HCT116 (cell line): Measurements from ENCODE around the gene PAPOLB. TPM values are rescaled to one million over a fixed set of nuclear protein-coding genes. Genes with fewer than 3 reads are reported as not detected.

Experiments
- ATAC-seq: fragments of 200-7000 bp; cut with Tn5 transposase; 2 replicates; pipeline ENCODE4 v1.9.1; 2020; ENCODE audit warnings: mild to moderate bottlenecking, moderate library complexity
- BruUV-seq: library from RNA; stranded (reverse); fragments of 400-500 nt; replicated peaks from 2 replicates; lab custom pipeline; 2021; lab: Mats Ljungman, UMichigan
- CTCF ChIA-PET: fragments of 300-600 bp; sonication (Branson Sonifier 250); formaldehyde crosslinking; loops from one replicate; lab custom pipeline; 2021; ENCODE audit warnings: antibody characterized with exemption; lab: Charles Lee
- POLR2A ChIA-PET: fragments of 300-600, 350-600 bp; sonication (Branson Sonifier 250); formaldehyde crosslinking; loops from one replicate; lab custom pipeline; 2021; ENCODE audit warnings: antibody characterized with exemption; lab: Charles Lee
- RAD21 ChIA-PET, 2 experiments: fragments of 300-600 bp; sonication (Branson Sonifier 250); formaldehyde crosslinking; loops; one replicate each; lab custom pipeline; 2023; ENCODE audit warnings: low total read pairs in 2 of 2; ENCODE audit not compliant: uncharacterized antibody in 2 of 2, unreplicated experiment in 2 of 2, low non-redundant PET in 1 of 2; lab: Charles Lee
- DNase-seq: peaks from one replicate; pipeline ENCODE4 v3.0.0-alpha.2; 2010; ENCODE audit warnings: low read depth, low spot score
- H2AFZ ChIP-seq: fragments of 200-600 bp; shearing (Covaris generic), sonication (generic); 2 replicates; pipeline ENCODE4 v1.6.1; 2017; ENCODE audit warnings: low read depth, mixed run types, mixed read lengths, antibody characterized with exemption, low read length; ENCODE audit not compliant: poor library complexity, severe bottlenecking
- H3K27ac ChIP-seq: 2 replicates; pipeline ENCODE4 v1.5.1; 2012; ENCODE audit warnings: low read depth, low read length
- H3K27me3 ChIP-seq: fragments of 200-600 bp; sonication (generic); 2 replicates; pipeline ENCODE4 v1.6.1; 2016; ENCODE audit warnings: mixed run types, low read length, mixed read lengths; ENCODE audit not compliant: insufficient read depth
- H3K36me3 ChIP-seq, 2 experiments: fragments of 200-500 bp in 1 of 2; fragments of 200-600 bp in 1 of 2; sonication (Bioruptor generic) in 1 of 2; sonication (generic) in 1 of 2; 2 replicates each; pipeline versions ENCODE4 v1.5.1 to v1.6.1; 2014 to 2016; ENCODE audit warnings: low read length in 2 of 2, inconsistent platforms in 1 of 2, mixed read lengths in 1 of 2, mixed run types in 1 of 2; ENCODE audit not compliant: insufficient read depth in 2 of 2, control insufficient read depth in 1 of 2
- H3K4me1 ChIP-seq, 2 experiments: fragments of 200-600 bp in 1 of 2; sonication (generic) in 1 of 2; 2 replicates each; pipeline versions ENCODE4 v1.5.1 to v1.6.1; 2012 to 2017; ENCODE audit warnings: low read length in 2 of 2, inconsistent platforms in 1 of 2, mild to moderate bottlenecking in 1 of 2, mixed read lengths in 1 of 2, mixed run types in 1 of 2, moderate library complexity in 1 of 2; ENCODE audit not compliant: insufficient read depth in 2 of 2, control insufficient read depth in 1 of 2
- H3K4me2 ChIP-seq: fragments of 200-600 bp; sonication (generic); 2 replicates; pipeline ENCODE4 v1.6.1; 2017; ENCODE audit warnings: mixed run types, low read length, mixed read lengths
- H3K4me3 ChIP-seq, 2 experiments: fragments of 200-600 bp in 1 of 2; sonication (generic) in 1 of 2; replicated peaks in 1 of 2; 2 replicates each; pipeline ENCODE4 v1.5.1; 2011 to 2016; ENCODE audit warnings: low read length in 2 of 2, control low read depth in 1 of 2, low read depth in 1 of 2, mild to moderate bottlenecking in 1 of 2, mixed read lengths in 1 of 2, mixed run types in 1 of 2
- H3K79me2 ChIP-seq: fragments of 200-600 bp; sonication (generic); 2 replicates; pipeline ENCODE4 v1.6.1; 2017; ENCODE audit warnings: mild to moderate bottlenecking, mixed run types, low read length, moderate library complexity, mixed read lengths; ENCODE audit not compliant: insufficient read depth
- H3K9ac ChIP-seq: fragments of 200-600 bp; sonication (generic); 2 replicates; pipeline ENCODE4 v1.6.1; 2016; ENCODE audit warnings: low read length, mixed read lengths
- H3K9me2 ChIP-seq: fragments of 200-600 bp; sonication (generic), shearing (Covaris generic); 2 replicates; pipeline ENCODE4 v1.6.1; 2017; ENCODE audit warnings: mixed run types, mild to moderate bottlenecking, moderate library complexity; ENCODE audit not compliant: insufficient read depth
- H3K9me3 ChIP-seq, 2 experiments: fragments of 200-500 bp in 1 of 2; fragments of 200-600 bp in 1 of 2; sonication (Bioruptor generic) in 1 of 2; sonication (generic) in 1 of 2; 2 replicates each; pipeline ENCODE4 v1.6.1; 2014 to 2017; ENCODE audit warnings: low read length in 2 of 2, mixed read lengths in 2 of 2, inconsistent platforms in 1 of 2, low read depth in 1 of 2, mild to moderate bottlenecking in 1 of 2, mixed run types in 1 of 2, moderate library complexity in 1 of 2; ENCODE audit not compliant: control insufficient read depth in 1 of 2, insufficient read depth in 1 of 2
- H4K20me1 ChIP-seq: fragments of 200-600 bp; sonication (generic), shearing (Covaris generic); 2 replicates; pipeline ENCODE4 v1.6.1; 2017; ENCODE audit warnings: mixed run types, mild to moderate bottlenecking, moderate library complexity; ENCODE audit not compliant: insufficient read depth
- CTCF ChIP-seq, 3 experiments: fragments of 200-600 bp in 1 of 3; sonication (generic) in 1 of 3; IDR thresholded peaks in 2 of 3; conservative IDR thresholded peaks in 1 of 3; 2 replicates each; pipeline ENCODE4 v1.5.1; 2012 to 2017; ENCODE audit warnings: low read depth in 2 of 3, low read length in 2 of 3, antibody characterized with exemption in 1 of 3, borderline replicate concordance in 1 of 3, control low read depth in 1 of 3, mild to moderate bottlenecking in 1 of 3, mixed read lengths in 1 of 3, mixed run types in 1 of 3, moderate library complexity in 1 of 3; ENCODE audit not compliant: insufficient read depth in 1 of 3
- EGR1 ChIP-seq: IDR thresholded peaks from 2 replicates; pipeline ENCODE4 v1.6.1; 2012; ENCODE audit warnings: low read depth
- EZH2phosphoT487 ChIP-seq: fragments of 200-600 bp; IDR thresholded peaks from 2 replicates; pipeline ENCODE4 v1.6.1; 2018; ENCODE audit warnings: antibody characterized with exemption, borderline replicate concordance
- FOSL1 ChIP-seq: IDR thresholded peaks from 2 replicates; pipeline ENCODE4 v1.6.1; 2012; ENCODE audit warnings: low read depth
- MAX ChIP-seq: IDR thresholded peaks from 2 replicates; pipeline ENCODE4 v1.6.1; 2012
- SP1 ChIP-seq: IDR thresholded peaks from 2 replicates; pipeline ENCODE4 v1.6.1; 2012; ENCODE audit warnings: low read depth
- YY1 ChIP-seq: IDR thresholded peaks from 2 replicates; pipeline ENCODE4 v1.6.1; 2011; ENCODE audit warnings: low read length, low read depth, moderate library complexity, mild to moderate bottlenecking; ENCODE audit not compliant: insufficient replicate concordance; ENCODE audit errors: extremely low read depth
- ZFX ChIP-seq: fragments of 450-650 bp; IDR thresholded peaks from 2 replicates; pipeline ENCODE4 v1.6.1; 2017
- intact Hi-C: fragments of 100-400 bp; cut with micrococcal nuclease; formaldehyde crosslinking; loops from 2 replicates; pipeline ENCODE4 v1.10.0; 2022
- total RNA-seq: library from RNA; stranded (reverse); gene quantifications from one replicate; pipeline ENCODE4 v1.2.1, GENCODE V29; 2021; ENCODE audit not compliant: unreplicated experiment

PAPOLB gene
- total RNA-seq, 1 experiment from 2014 or later, result 0.20 TPM

- no peaks in the 10 kb centered on the region for H3K79me2 ChIP-seq
- no peak for TF ChIP-seq ZFX
- TF ChIP-seq CTCF (IDR thresholded peaks at IDR 0.05 in 2 of 3, conservative IDR thresholded peaks at IDR 0.05 in 1 of 3; ENCODE audit: borderline replicate concordance in 1 of 3, insufficient read depth in 1 of 3, low read depth in 2 of 3, low read length in 2 of 3), result no peak
- no peak for TF ChIP-seq SP1
- no peak for TF ChIP-seq EZH2phosphoT487
- TF ChIP-seq MAX, result no peak
- TF ChIP-seq EGR1, result no peak
- no peak for TF ChIP-seq YY1
- TF ChIP-seq FOSL1, result no peak
- H3K9ac ChIP-seq, result no peak overlapping the region
- intact Hi-C loops, result no loop called here
- no peaks in the 10 kb centered on the region for H3K9me2 ChIP-seq
- H3K4me1 ChIP-seq, result no peaks in the 10 kb centered on the region
- ChIA-PET POLR2A (no interaction called here), RAD21 (no interaction called here), CTCF (no interaction called here)
- no peak for ATAC-seq
- no peak overlapping the region for H2AFZ ChIP-seq
- H3K36me3 ChIP-seq, result no peaks in the 10 kb centered on the region
- no peaks in the 10 kb centered on the region for H3K9me3 ChIP-seq
- H3K27me3 ChIP-seq, result no peaks in the 10 kb centered on the region
- no peak overlapping the region for H3K27ac ChIP-seq
- no peak overlapping the region for H3K4me3 ChIP-seq
- no TSS peak for BruUV-seq
- DNase-seq, result no peak
- no peaks in the 10 kb centered on the region for H4K20me1 ChIP-seq
- no peak overlapping the region for H3K4me2 ChIP-seq
Measured at GRCh38 chr7:4841007-4841784, 20.6 kb downstream of the PAPOLB start.
